Hematopoietic multipotent progenitor cell (in vitro differentiated cells): ENCODE results near the gene CBX5. TPM values are rescaled to one million over a fixed set of nuclear protein-coding genes. Genes with fewer than 3 reads are reported as not detected.
"Not testable (repeated sequence)": the region's sequence is repeated elsewhere in the genome, so short reads cannot be mapped to it uniquely, and the experiment has no call there.

Experiments used
- DNase-seq, 3 donors: peaks; one replicate each; pipeline ENCODE4 v3.0.0-alpha.2; 2011 to 2015; ENCODE audit warnings: low read depth in 2 of 3, low spot score in 2 of 3
- total RNA-seq: library from RNA; depleted of rRNA; stranded (reverse); fragments of >200 nt; gene quantifications from one replicate; pipeline ENCODE4 v1.2.3, GENCODE V29; 2012

The CBX5 gene
- total RNA-seq, 1 donor, result 21.8 TPM

DNA sequence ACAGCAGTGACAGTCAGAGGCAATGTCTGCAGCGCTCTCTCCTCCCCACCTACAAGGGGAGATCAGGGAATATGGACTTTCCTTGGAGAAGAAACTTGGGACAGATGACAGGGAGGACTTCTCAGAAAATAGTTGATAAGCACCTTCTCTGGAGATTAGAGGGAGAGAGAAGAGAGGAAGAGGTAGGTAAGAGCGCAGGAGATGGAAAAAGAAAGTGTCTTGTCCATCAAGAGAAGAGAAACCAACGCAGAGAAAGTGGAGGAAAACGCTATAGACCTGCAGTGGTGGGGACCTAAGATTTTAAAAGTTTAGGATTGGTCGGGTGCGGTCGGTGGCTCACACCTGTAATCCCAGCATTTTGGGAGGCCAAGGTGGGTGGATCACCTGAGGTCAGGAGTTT lies 75.6 kb downstream of the CBX5 start:
- DNase-seq, result no peak

DNA sequence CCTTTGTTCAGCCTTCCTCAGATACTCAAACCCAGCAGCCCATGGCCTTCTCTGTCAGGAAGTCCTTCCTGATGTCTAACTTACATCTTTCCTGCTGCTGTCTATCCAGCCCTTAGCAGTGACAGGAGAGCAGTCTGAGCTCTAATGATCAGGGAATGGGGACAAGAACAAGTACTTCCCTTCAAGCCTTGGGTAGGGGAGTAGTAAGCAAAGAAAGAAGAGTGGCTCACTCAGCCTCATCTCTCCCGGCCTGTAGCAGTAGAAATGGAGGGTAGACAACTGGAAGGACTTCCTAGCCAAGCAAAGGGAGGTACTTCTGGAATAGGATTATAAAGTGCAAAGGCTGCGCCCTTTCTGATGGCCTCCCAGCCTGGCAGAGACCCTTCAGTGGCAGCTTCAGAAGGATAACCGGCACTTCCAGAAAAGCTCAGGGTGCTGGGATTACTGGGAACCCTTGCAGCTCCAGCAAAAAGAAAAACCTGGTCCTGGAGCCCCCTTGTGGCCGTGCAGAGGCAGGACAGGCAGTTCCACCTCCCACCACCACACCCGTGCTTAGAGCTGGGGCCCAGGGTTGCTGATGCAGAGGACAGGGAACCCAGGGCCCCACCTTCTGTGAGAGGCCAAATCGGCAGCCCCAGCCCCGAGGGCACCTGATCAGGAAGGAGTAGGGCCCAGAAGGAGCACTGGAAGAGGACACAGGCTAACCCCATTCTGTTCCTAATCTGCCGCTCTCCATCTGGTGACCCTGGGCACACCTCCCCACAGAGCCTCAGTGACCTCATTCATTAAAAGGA lies 78.7 kb downstream of the CBX5 start:
- DNase-seq, result peak in 2 of 3 donors; percentile 60 to 78

DNA sequence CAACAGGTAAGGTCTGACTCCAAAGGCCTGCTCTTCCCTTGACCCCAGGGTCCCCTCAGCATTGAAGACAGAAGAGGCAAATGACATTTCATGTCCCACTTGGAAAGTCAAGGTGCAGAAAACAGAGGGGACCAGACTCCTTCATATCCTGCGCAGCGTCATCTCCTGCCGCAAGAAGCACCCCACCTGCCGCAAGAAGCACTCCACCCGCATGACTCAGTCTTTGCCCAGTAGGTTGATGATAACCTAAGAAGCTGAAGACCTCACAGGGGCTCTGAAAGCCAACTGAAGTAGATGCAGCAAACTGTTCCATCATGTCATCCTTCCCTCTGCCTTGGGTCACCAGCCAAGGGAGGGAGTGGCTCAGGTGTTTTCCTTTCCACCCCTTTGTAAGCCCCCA lies 79.5 kb downstream of the CBX5 start:
- DNase-seq, result no peak

DNA sequence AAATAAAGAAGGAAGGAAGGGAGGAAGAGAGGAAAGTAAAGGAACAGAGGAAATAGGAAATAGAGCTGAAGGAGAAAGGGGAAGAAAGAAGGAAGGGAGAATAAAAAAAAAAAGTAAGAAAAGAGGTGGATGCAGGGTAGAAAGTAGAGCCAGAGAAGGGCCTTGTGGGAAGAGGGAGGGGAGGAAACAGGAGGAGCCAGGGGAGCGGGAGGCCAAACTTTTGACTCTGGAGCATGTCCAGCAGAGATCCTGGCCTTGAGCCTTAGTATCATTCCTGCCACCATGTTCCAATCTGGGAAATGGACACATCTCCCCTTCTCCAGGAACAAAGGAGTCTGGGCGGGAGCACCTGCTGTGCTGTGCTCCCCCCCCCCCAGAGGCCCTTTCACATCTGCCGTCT lies 80.0 kb downstream of the CBX5 start:
- DNase-seq, result no peak

DNA sequence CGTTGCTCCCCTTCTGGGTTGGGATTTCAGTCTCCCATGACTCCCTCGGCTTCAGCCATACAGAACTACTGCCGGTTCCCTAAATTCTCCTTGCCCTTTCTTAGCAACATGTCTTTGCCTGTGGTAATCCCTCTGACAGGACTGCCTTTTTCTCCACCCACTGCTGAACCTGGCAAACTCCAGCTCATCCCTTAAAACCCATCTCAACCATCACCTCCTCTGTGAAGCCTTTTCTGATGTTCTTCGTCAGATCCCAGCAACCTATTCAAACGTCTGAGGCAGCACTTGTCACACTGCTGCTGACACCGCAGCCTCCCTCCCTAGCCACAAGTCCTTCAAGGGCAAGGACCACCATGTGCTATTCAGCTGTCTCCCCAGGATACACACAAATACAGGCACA lies 80.9 kb downstream of the CBX5 start:
- DNase-seq, result no peak

DNA sequence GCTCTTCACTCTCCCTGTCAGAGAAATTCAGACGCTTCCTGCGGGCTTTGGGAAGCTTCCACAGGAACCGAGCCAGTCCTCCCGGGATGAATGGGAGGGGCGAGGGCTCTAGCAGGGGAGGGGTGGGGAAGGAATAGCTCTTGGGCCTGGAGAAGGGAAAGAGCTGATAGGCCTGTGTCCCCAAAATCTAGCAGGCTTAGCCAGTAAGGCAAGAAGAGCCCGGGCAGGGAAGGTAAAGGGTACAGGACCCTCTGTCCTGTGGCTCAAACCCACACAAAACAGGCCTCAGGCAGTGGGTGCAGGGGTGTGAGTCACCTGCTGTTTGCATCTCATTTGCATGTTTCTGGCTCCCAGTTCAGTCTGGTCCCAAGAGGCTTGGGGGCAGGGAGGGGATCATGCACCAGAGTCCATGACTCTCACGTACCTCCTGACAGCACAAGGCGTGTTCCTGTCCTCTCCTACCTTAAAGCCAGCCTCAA lies 82.5 kb downstream of the CBX5 start:
- DNase-seq, result no peak

DNA sequence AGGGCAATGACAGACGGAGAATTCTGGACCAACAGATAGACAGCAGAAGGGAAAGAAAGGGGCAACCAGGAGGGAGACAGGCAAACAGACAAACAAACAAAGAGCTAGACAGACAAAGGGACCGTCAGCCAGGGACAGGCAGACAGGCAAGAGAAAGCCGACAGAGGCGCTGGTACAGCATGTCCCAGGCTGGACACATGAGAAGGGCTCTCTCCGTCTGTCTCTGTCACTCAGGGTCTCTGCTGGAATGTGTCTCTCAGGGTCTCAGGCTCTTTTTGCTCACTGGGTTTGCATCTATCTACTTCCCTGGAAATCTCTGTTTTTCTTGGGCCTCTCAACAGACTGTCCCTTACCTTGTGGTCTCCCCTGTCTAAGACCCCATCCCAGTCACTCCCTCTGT lies 82.9 kb downstream of the CBX5 start:
- no peak for DNase-seq

DNA sequence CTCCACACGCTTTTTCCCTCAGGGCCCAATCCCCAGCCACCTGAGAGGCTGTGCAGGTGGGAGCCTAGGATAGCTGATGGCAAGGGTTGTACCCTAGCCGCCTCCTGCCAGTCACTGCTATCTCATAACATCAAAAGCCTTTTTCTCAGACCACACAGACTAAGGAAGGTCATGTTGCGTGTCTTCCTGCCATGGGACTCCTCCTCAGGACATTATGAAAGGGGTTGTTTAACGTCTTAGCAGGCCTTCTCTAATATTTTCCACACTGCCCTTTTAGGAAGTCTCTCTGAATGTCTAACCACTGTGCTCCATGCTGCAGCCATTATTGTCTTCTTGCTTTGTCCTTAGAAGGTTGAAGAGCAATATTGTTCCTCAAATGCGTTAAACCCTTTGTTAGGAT lies 83.5 kb downstream of the CBX5 start:
- no peak for DNase-seq

DNA sequence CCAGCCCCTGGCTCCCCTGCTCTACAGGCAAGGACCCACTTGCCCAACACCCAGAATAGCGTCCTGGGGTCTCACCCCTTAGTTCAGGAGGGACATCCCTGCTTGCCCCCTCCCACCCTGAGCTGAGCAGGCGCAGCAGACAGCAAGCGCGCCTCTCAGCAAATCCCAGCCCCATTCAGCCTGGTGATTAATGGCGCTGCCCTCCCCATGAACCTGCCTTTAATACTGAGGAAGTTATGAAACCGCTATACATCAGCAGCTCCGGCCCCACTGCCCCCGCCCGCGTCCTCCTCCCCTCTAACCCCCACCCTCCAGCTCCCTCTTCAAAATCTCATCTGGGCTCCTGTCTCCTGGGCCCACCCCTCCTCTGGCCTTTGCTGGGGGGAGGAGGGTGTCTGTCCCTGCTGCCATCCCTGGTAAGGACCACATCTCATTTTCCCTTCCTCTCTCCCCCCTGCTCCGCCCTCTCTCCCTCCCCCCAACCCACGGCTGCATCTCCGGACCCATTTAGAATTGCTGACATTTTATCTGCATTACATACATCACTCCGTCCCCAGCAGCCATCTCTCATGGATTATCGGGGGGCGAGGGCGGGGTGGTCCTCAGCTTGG lies 84.1 kb downstream of the CBX5 start:
- DNase-seq, result peak in 2 of 3 donors; percentile 69 to 81

DNA sequence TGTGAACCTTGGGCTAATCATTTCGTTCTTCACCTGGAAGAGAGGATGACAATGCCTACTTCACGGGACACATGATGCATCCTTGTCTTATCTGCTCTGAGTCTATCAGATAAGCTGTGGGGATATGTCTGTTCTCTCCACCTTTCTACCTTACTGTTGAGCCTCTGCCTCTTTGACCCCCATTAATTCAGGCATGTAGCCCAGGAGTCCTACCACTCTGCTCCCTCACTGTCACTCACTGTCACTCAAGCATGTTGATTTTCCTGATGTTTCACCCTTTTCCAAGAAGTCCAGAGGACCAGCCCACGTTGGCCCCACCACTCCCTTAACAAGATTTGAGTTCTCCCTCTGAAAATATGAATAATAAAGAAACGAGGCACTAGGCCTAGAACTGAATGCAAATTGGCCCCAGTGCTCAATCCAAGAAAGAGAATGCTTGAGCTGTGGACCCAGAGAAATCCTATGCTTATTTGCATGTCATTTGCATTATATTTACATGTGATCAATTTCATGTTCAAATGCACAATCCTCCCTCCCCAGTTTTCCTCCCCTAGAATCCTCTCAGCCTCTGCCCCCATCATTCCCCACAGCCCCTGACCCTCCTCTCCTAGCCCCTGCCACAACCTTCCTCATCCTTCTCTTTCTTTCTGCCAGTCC lies 84.7 kb downstream of the CBX5 start:
- no peak for DNase-seq

DNA sequence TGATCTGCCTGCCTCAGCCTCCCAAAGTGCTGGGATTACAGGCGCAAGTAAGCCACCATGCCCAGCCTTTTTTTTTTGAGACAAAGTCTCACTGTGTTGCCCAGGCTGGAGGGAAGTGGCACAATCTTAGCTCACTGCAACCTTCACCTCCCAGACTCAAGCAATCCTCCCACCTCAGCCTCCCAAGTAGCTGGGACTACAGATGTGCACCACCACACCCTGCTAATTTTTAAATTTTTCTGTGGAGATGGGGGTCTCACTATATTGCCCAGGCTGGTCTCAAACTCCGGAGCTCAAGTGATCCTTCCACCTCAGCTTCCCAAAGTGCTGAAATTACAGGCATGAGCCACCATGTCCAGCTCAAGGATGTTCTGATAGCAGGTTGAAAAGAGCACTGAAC lies 85.3 kb downstream of the CBX5 start:
- not testable (repeated sequence) for DNase-seq

DNA sequence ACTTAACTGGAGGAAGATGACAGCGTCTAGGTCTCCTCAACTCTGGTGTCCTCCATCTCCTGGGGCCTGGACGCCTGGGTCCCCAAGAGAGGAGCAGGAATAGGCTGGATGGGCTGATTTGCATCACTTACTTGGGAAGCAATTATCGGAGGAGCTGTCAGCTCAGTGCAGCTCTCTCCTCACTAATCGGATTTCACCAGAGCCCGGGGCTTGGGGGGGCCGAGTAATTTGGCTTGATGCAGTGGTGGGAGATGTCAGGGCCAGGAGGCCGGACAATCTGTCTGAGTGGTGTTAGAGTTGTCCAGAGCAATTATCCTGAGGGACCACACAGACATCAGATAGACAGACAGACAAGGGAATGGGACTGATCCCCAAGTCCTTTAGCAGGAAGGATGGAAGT lies 86.5 kb downstream of the CBX5 start:
- no peak for DNase-seq

DNA sequence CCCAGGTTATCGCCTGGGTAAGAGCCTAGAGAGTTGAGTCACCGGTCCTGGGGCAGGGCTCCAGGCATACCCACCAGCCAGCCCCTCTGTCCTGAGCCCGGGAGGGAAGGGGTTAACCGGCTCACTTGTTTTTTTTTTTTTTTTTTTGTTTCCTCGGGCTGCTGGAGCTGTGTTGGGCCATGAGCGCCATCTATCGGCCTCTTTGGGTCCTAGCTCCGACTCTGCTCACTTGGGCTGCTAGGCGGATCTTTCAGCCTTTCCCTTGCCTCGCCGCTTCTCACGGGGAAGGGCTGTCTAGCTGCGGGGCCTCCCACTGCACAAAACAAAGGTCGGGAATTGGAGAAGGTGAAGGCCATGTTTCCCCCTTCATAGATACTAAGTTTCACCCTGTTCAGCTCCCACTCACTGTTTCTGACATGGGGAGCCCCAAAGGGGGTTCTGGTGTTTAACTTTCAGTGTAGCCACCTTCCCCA lies 88.3 kb downstream of the CBX5 start:
- peak; percentile 76 to 92 (median 87) for DNase-seq

DNA sequence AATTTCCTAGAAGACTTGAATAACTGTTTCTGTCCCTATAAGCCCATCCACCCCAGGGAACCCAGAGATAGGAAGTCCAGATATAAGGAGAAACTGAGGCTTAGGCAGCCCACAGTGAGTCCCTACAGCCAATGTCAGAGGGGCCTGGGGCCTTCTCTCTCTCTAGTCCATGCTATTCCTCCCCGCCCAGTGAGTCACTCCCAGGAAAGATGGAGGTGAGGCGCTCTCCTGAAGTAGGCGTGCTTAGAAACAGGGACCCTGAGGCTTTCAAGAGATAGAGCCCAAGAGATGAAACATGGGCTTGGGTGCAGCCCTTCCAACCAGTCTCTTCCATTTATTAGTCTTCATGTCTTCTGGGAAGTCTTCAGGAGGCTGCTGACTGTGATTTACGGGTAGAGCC lies 88.8 kb downstream of the CBX5 start:
- no peak for DNase-seq

DNA sequence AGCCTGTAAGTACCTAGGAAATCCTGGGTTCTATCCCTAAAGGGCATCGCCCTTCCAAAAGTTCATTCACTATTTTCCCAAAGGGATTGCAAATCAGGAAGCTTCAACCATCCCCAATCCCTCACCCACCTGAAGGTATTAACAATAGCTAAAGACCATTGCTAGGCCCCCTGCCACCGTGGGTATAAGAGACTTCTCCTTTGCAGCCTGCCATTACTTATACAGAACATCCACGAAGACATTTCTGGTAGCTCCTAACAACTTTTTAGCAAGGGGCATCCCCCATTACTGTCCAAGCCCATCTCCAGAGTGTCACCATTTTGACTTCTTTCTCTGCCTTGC lies 90.8 kb downstream of the CBX5 start:
- no peak for DNase-seq

DNA sequence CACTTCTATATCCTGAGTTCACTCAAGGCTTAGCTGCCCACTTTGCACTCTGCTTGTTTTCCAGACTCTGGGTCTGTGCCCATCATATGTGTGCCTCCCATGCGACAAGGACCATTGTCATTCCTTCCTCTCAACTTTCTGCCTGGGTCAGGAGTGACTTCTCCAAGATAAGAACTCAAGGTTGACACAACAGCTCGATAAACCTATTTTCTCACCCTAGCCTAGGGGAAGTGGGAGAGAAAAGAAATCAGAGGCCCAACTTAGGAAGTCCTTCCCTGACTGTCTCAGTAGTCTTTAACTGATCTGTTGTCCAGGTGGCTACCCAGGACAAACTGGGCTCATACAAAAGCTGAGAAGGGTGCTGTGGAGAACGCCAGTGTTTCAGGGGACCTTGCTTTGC lies 92.8 kb downstream of the CBX5 start:
- DNase-seq, result no peak

DNA sequence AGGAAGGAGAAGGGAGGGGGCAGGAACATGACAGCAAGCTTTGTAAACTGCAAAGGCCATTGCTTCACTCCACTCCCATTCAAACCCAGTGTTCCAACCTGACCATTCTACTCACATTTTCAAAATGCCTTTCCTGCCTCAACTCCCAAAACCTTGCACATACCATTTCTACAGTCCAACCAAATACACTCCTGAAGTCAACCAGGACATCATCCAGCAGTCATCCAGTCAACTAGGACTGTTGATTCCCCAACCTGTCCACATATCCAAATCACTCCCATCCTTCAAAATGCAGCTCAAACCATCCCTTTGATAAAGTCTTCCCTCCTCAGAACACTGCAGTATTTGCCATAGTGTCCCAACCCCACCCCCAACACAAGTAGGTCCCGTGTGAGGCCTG lies 94.0 kb downstream of the CBX5 start:
- no peak for DNase-seq

DNA sequence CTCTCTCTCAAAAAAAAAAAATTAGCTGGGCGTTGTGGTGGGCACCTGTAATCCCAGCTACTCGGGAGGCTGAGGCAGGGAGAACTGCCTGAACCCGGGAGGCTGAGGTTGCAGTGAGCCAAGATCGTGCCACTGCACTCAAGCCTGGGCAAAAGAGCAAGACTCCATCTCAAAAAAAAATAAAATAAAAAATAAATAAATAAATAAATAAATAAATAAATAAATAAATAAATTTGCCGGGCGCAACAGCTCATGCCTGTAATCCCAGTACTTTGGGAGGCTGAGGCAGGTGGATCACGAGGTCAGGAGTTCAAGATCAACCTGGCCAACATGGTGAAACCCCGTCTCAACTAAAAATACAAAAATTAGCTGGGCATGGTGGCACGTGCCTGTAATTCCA lies 94.6 kb downstream of the CBX5 start:
- not testable (repeated sequence) for DNase-seq

DNA sequence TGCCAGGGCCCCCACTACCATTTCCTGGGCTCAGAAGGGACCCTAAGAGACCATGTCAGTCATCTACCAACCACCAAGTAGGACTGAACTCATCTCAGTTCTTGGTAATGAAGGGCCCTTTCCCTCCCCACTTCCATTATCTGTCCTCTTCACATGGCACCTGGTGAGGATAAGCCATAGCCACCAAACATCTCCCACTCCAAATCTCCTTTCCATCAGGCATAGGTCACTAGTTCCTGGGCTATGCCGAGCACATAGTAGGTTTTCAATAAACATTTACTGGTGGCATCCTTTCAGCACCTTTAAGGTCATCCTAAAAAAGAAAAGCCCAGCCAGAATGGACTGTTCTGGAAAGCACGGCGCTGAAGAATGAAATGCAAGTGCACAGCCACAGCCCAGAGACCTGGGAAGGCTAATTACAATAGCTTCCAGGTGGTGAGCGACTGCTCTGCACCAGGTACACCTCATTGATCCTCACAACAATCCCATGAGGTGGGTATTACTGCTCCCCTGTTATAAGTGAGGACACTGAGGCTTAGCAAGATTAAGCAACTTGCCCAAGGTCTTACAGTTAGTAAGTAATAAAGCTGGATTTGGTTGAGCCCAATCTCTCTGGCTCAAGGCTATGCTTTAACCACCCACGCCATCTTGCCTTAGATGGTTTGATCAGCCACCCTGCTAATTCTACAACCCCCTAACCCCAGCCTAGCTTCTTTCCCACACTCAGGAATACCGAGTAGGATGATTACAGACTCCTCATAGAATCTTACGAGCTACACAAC lies 95.7 kb downstream of the CBX5 start:
- DNase-seq, result no peak

DNA sequence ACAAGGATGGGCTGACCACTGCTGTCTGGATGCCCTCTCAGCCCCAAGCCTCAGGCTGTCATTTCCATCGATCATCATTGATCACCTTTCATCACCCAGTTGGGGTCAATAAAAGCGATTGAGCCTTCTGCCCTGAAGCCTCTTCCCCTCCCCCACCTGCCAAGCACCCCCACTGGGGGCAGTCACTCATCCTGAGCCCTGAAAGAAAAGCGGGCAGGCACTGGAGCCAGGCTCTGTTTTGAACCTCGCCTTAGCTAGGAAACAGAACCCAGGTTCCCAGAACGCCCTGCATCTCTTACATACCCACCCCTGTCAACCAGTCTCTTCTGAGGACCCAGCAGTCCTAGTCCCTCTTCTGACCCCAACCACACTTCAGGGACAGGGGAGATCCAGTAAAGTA lies 96.9 kb downstream of the CBX5 start:
- no peak for DNase-seq

DNA sequence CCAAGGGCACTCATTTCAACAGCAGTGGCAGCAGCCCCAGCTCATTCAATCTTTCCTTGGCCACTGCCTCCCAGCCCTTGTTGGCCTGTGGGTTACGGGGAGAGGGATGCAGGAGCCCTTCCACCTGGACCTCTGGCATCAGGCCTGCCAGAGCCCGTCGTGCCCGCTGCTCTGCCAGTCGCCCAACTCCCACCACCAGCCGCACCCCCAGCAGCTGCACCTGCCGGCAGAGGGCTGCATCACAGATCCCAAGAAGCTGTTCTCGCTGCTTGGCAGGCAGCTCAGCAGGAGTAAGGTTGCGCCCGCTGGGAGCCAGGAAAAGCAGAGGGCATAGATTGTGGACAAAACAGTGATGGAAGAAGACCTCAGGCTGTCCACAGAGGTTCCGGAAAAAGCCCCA lies 97.8 kb downstream of the CBX5 start:
- DNase-seq, result no peak
